SK-N-SH (cell line): ENCODE measurements around the gene ZC3H12A. TPM values are rescaled to one million over a fixed set of nuclear protein-coding genes. Genes with fewer than 3 reads are reported as not detected.
"Not testable (repeated sequence)": the region's sequence is repeated elsewhere in the genome, so short reads cannot be mapped to it uniquely, and the experiment has no call there.

Experiments used
- CTCF ChIA-PET: fragments of 300-600, 350-600 bp; formaldehyde crosslinking; extraction: SDS; loops from one replicate; lab custom pipeline; 2021; lab: Yijun Ruan, JAX
- POLR2A ChIA-PET: fragments of 350-600 bp; sonication (Branson Sonifier 250); formaldehyde crosslinking; extraction: SDS; loops from one replicate; lab custom pipeline; 2020; ENCODE audit warnings: antibody characterized with exemption, inconsistent platforms; lab: Yijun Ruan, JAX
- DNase-seq: peaks from one replicate; pipeline ENCODE4 v3.0.0; 2012
- H2AFZ ChIP-seq: fragments of 200-600 bp; sonication (generic); 2 replicates; pipeline ENCODE4 v1.8.1; 2016; ENCODE audit warnings: antibody characterized with exemption, mild to moderate bottlenecking, low read depth
- H3F3A ChIP-seq: fragments of 200-600 bp; sonication (generic); replicated peaks from 2 replicates; pipeline ENCODE3; 2016; ENCODE audit warnings: antibody characterized with exemption, mild to moderate bottlenecking; ENCODE audit not compliant: insufficient read depth
- H3K27ac ChIP-seq, 2 experiments: fragments of 200-500 bp in 1 of 2; fragments of 200-600 bp in 1 of 2; sonication (Bioruptor generic) in 1 of 2; sonication (generic), shearing (Covaris generic) in 1 of 2; 2 replicates each; pipeline versions ENCODE4 v1.5.1 to v1.6.1; 2014 to 2016; ENCODE audit warnings: low read depth in 2 of 2, inconsistent platforms in 1 of 2, low read length in 1 of 2, mild to moderate bottlenecking in 1 of 2, mixed read lengths in 1 of 2
- H3K27me3 ChIP-seq: fragments of 200-600 bp; sonication (generic), shearing (Covaris generic); 2 replicates; pipeline ENCODE4 v1.6.1; 2016; ENCODE audit warnings: mixed run types; ENCODE audit not compliant: insufficient read depth
- H3K36me3 ChIP-seq, 2 experiments: fragments of 200-500 bp in 1 of 2; fragments of 200-600 bp in 1 of 2; sonication (Bioruptor generic) in 1 of 2; sonication (generic) in 1 of 2; replicated peaks in 1 of 2; 2 replicates each; pipeline versions ENCODE3 to v1.5.1; 2014 to 2016; ENCODE audit warnings: low read length in 1 of 2, mild to moderate bottlenecking in 1 of 2; ENCODE audit not compliant: insufficient read depth in 2 of 2, control insufficient read depth in 1 of 2
- H3K4me1 ChIP-seq, 2 experiments: fragments of 200-500 bp in 1 of 2; fragments of 200-600 bp in 1 of 2; sonication (Bioruptor generic) in 1 of 2; sonication (generic), shearing (Covaris generic) in 1 of 2; 2 replicates each; pipeline versions ENCODE4 v1.5.1 to v1.6.1; 2014 to 2016; ENCODE audit warnings: low read depth in 1 of 2, low read length in 1 of 2, mixed run types in 1 of 2; ENCODE audit not compliant: insufficient read depth in 2 of 2, control insufficient read depth in 1 of 2
- H3K4me2 ChIP-seq: fragments of 200-600 bp; sonication (generic), shearing (Covaris generic); 2 replicates; pipeline ENCODE4 v1.6.1; 2017; ENCODE audit warnings: mixed run types
- H3K4me3 ChIP-seq, 2 experiments: fragments of 200-500 bp in 1 of 2; fragments of 200-600 bp in 1 of 2; sonication (Bioruptor generic) in 1 of 2; sonication (generic), shearing (Covaris generic) in 1 of 2; 2 replicates each; pipeline versions ENCODE4 v1.5.1 to v1.8.1; 2014 to 2016; ENCODE audit warnings: low read depth in 2 of 2, inconsistent platforms in 1 of 2, low read length in 1 of 2, mild to moderate bottlenecking in 1 of 2, mixed read lengths in 1 of 2, moderate library complexity in 1 of 2
- H3K79me2 ChIP-seq: fragments of 200-600 bp; sonication (generic); 2 replicates; pipeline ENCODE4 v1.8.1; 2017; ENCODE audit warnings: mild to moderate bottlenecking; ENCODE audit not compliant: insufficient read depth
- H3K9ac ChIP-seq: fragments of 200-600 bp; sonication (generic); 2 replicates; pipeline ENCODE4 v1.6.1; 2017; ENCODE audit warnings: mixed run types
- H3K9me2 ChIP-seq: fragments of 200-600 bp; sonication (generic); 2 replicates; pipeline ENCODE4 v1.6.1; 2017; ENCODE audit warnings: mixed run types
- H3K9me3 ChIP-seq: fragments of 200-600 bp; sonication (generic); 2 replicates; pipeline ENCODE4 v1.6.1; 2017; ENCODE audit warnings: mixed run types, mild to moderate bottlenecking, moderate library complexity
- H4K20me1 ChIP-seq: fragments of 200-600 bp; sonication (generic); 2 replicates; pipeline ENCODE4 v1.6.1; 2017; ENCODE audit warnings: mild to moderate bottlenecking, mixed run types; ENCODE audit not compliant: insufficient read depth
- CHD2 ChIP-seq: fragments of 150-350 bp; IDR thresholded peaks from 2 replicates; pipeline ENCODE4 v1.6.1; 2018; ENCODE audit warnings: low read length; ENCODE audit not compliant: partially characterized antibody
- ELF1 ChIP-seq: IDR thresholded peaks from 2 replicates; pipeline ENCODE4 v1.4.0; 2012
- FOSL2 ChIP-seq: IDR thresholded peaks from 2 replicates; pipeline ENCODE4 v1.4.0; 2012; ENCODE audit warnings: low read depth, mild to moderate bottlenecking, moderate library complexity, borderline replicate concordance
- FOXJ3 ChIP-seq: sonication (generic); formaldehyde crosslinking; IDR thresholded peaks from 2 replicates; pipeline ENCODE4 v1.5.1; 2020; ENCODE audit warnings: mild to moderate bottlenecking, missing genetic modification reagents
- FOXM1 ChIP-seq: IDR thresholded peaks from 2 replicates; pipeline ENCODE4 v1.4.0; 2012; ENCODE audit warnings: low read depth, mild to moderate bottlenecking
- GATA2 ChIP-seq: sonication (generic); formaldehyde crosslinking; IDR thresholded peaks from 2 replicates; pipeline ENCODE4 v1.5.0; 2020; ENCODE audit warnings: mild to moderate bottlenecking, missing genetic modification reagents
- JUND ChIP-seq: IDR thresholded peaks from 2 replicates; pipeline ENCODE4 v1.4.0; 2012
- MXI1 ChIP-seq: IDR thresholded peaks from 2 replicates; pipeline ENCODE4 v1.6.1; 2012; ENCODE audit warnings: mild to moderate bottlenecking, low read depth, low read length, improper control_type of control experiment
- NRF1 ChIP-seq: IDR thresholded peaks from 2 replicates; pipeline ENCODE4 v1.6.1; 2012; ENCODE audit warnings: low read depth, mild to moderate bottlenecking, low read length
- POLR2AphosphoS5 ChIP-seq: IDR thresholded peaks from 2 replicates; pipeline ENCODE4 v1.6.1; 2012; ENCODE audit warnings: low read depth, low read length
- SIN3A ChIP-seq: IDR thresholded peaks from 2 replicates; pipeline ENCODE4 v1.6.1; 2012; ENCODE audit warnings: low read depth, mild to moderate bottlenecking, low read length, moderate library complexity, borderline replicate concordance
- SMC3 ChIP-seq: IDR thresholded peaks from 2 replicates; pipeline ENCODE4 v1.6.1; 2012; ENCODE audit warnings: low read depth, low read length, improper control_type of control experiment
- TEAD4 ChIP-seq: IDR thresholded peaks from 2 replicates; pipeline ENCODE4 v1.4.0; 2012; ENCODE audit warnings: mild to moderate bottlenecking, borderline replicate concordance; ENCODE audit not compliant: insufficient read depth
- USF2 ChIP-seq: fragments of 150-350 bp; IDR thresholded peaks from 2 replicates; pipeline ENCODE4 v1.6.1; 2017; ENCODE audit warnings: antibody characterized with exemption, low read length, low read depth, borderline replicate concordance
- WGBS: methylation state at CpG from one replicate; pipeline ENCODE4 v1.1.6; 2017; ENCODE audit warnings: low lambda C conversion rate; 5-methylcytosine and 5-hydroxymethylcytosine counted together
- polyA plus RNA-seq, 3 experiments: library from polyadenylated mRNA; depleted of rRNA; stranded (reverse); fragments of >200 nt; gene quantifications; 2 replicates each; pipeline ENCODE4 v1.2.3, GENCODE V29; 2012
- TF ChIP-seq, protein P1 (sequence below): IDR thresholded peaks from 2 replicates; pipeline ENCODE4 v1.4.0; 2012; ENCODE audit warnings: low read depth, borderline replicate concordance
- TF ChIP-seq, protein P2 (sequence below): IDR thresholded peaks from 2 replicates; pipeline ENCODE4 v1.4.0; 2012; ENCODE audit warnings: low read depth, borderline replicate concordance

The ZC3H12A gene
- polyA plus RNA-seq, 1 of the 3 experiments (the other 2 are of a cell fraction): 8.9 TPM

DNA sequence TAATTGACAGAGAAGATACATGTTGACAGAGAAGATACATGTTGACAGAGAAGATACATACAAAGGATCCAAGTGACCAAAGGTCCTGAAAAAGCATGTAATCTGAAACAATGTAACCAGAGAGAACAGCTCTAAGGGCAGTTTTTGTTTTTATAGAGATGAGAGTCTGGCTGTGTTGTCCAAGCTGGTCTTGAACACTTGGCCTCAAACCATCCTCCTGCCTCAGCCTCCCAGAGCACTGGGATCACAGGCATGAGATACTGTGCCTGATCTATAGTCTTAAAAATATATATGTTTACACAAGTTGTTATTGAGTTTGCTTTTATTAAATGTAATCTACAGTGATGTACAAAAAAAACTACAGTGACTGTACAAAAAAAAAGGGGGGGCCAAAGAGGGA is 27.7 kb downstream of the ZC3H12A start:
- CTCF ChIA-PET: interaction anchor here (1.2 to 4.2 kb wide), 3 partner anchors 13 to 47 kb away, joined by 3 to 32 read pairs (median 6); no protein-coding TSS in a partner anchor
- Histone ChIP-seq H3K4me3 (no peak overlapping the region), H3K4me1 (peaks cover 9 to 10% of the 10 kb centered on the region in 2 experiments; a peak in 3 of 4 replicates), H3K27ac (no peak overlapping the region), H4K20me1 (no peaks in the 10 kb centered on the region), H3F3A (peaks cover 28% of the 10 kb centered on the region), H3K9me2 (no peaks in the 10 kb centered on the region), H3K27me3 (no peaks in the 10 kb centered on the region)
- DNase-seq: no peak
- TF ChIP-seq MXI1 (no peak), NRF1 (no peak), FOSL2 (no peak), POLR2AphosphoS5 (no peak), JUND (no peak), SIN3A (no peak), SMC3 (no peak), FOXM1 (no peak)
- TF ChIP-seq, protein P1, sequence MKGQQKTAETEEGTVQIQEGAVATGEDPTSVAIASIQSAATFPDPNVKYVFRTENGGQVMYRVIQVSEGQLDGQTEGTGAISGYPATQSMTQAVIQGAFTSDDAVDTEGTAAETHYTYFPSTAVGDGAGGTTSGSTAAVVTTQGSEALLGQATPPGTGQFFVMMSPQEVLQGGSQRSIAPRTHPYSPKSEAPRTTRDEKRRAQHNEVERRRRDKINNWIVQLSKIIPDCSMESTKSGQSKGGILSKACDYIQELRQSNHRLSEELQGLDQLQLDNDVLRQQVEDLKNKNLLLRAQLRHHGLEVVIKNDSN: no peak
- TF ChIP-seq, all 33 proteins: peak for 0
- Histone ChIP-seq H3K9ac (no peak overlapping the region), H3K36me3 (peaks cover 19 to 47% of the 10 kb centered on the region in 2 experiments), H3K79me2 (peaks cover 40% of the 10 kb centered on the region), H3K9me3 (no peaks in the 10 kb centered on the region), H3K4me2 (no peak overlapping the region), H2AFZ (no peak overlapping the region)
- POLR2A ChIA-PET: interaction anchor here (0.6 kb wide), 1 partner anchor 289 kb away, joined by 3 read pairs; no protein-coding TSS in a partner anchor

GRCh38 chr1:37502791-37503190 is 28.4 kb downstream of the ZC3H12A start:
- H3K79me2 ChIP-seq: peaks cover 41% of the 10 kb centered on the region
- ChIA-PET POLR2A (interaction anchor here (0.9 kb wide), 1 partner anchor 12 kb away, joined by 4 read pairs; the partner anchor contains the start of gene MEAF6), CTCF (interaction anchor here (1.2 to 4.2 kb wide), 3 partner anchors 12 to 47 kb away, joined by 3 to 32 read pairs (median 6); no protein-coding TSS in a partner anchor)
- not testable (repeated sequence) for H3K27ac ChIP-seq, DNase-seq, H3K4me3 ChIP-seq, H3K9ac ChIP-seq, H3K9me3 ChIP-seq, H3K9me2 ChIP-seq, H4K20me1 ChIP-seq, H2AFZ ChIP-seq, H3K27me3 ChIP-seq, H3K4me2 ChIP-seq
- peaks cover 9 to 10% of the 10 kb centered on the region in 2 experiments; a peak in 3 of 4 replicates for H3K4me1 ChIP-seq
- peaks cover 28% of the 10 kb centered on the region for H3F3A ChIP-seq
- WGBS: 90% methylated on average over 2 of the region's 2 CpGs
- peaks cover 19 to 54% of the 10 kb centered on the region in 2 experiments for H3K36me3 ChIP-seq

GRCh38 chr1:37506740-37507139 is 32.4 kb downstream of the ZC3H12A start:
- Histone ChIP-seq H3K27ac (no peak overlapping the region), H3K9ac (no peak overlapping the region), H3K9me2 (no peaks in the 10 kb centered on the region), H3K4me3 (no peak overlapping the region), H3K4me2 (no peak overlapping the region), H3K79me2 (peaks cover 54% of the 10 kb centered on the region), H4K20me1 (no peaks in the 10 kb centered on the region), H3F3A (peaks cover 13% of the 10 kb centered on the region), H3K9me3 (no peaks in the 10 kb centered on the region), H3K27me3 (no peaks in the 10 kb centered on the region), H2AFZ (no peak overlapping the region), H3K36me3 (peaks cover 17 to 50% of the 10 kb centered on the region in 2 experiments), H3K4me1 (no peaks in the 10 kb centered on the region)
- POLR2A ChIA-PET: no interaction called here
- WGBS: no CpG with 5 or more reads among the region's 2 CpGs
- no peak for DNase-seq
- CTCF ChIA-PET: interaction anchor here (1.1 to 2.4 kb wide), 2 partner anchors 8 to 13 kb away, joined by 3 to 15 read pairs; partner anchors contain the start of gene MEAF6
- TF ChIP-seq USF2 (no peak), GATA2 (CRISPR knock-in tag) (no peak), JUND (no peak), FOXJ3 (no peak), ELF1 (no peak), POLR2AphosphoS5 (no peak), CHD2 (no peak), MXI1 (no peak), SIN3A (no peak), FOXM1 (no peak), TEAD4 (no peak)
- TF ChIP-seq, protein P2, sequence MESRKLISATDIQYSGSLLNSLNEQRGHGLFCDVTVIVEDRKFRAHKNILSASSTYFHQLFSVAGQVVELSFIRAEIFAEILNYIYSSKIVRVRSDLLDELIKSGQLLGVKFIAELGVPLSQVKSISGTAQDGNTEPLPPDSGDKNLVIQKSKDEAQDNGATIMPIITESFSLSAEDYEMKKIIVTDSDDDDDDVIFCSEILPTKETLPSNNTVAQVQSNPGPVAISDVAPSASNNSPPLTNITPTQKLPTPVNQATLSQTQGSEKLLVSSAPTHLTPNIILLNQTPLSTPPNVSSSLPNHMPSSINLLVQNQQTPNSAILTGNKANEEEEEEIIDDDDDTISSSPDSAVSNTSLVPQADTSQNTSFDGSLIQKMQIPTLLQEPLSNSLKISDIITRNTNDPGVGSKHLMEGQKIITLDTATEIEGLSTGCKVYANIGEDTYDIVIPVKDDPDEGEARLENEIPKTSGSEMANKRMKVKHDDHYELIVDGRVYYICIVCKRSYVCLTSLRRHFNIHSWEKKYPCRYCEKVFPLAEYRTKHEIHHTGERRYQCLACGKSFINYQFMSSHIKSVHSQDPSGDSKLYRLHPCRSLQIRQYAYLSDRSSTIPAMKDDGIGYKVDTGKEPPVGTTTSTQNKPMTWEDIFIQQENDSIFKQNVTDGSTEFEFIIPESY: no peak
- TF ChIP-seq, protein P1: no peak
